Measurements from ENCODE around the gene GAB1.
A peak's percentile ranks its signal among the peaks of the same experiment; 100 is the strongest.
"Not testable (repeated sequence)": the region's sequence is repeated elsewhere in the genome, so short reads cannot be mapped to it uniquely, and the experiment has no call there.

GAB1 gene

GRCh38 chr4:143335979-143336780, 496 bp upstream of the GAB1 start:
- peak; percentile 82 for DNase-seq
- in situ Hi-C loops (cut with HindIII; ENCODE audit: low pct_ligation_motif_present, low pct_unique_long_range_greater_than_20kb, low sequenced_read_pairs): no loop called here

GRCh38 chr4:143337600-143338287, 1.1 kb downstream of the GAB1 start:
- DNase-seq: peak; percentile 59
- in situ Hi-C loops (cut with HindIII; ENCODE audit: low pct_ligation_motif_present, low pct_unique_long_range_greater_than_20kb, low sequenced_read_pairs): no loop called here

- in situ Hi-C loops (cut with HindIII; ENCODE audit: low pct_ligation_motif_present, low pct_unique_long_range_greater_than_20kb, low sequenced_read_pairs): no loop called here
- DNase-seq: no peak
Observed at GRCh38 chr4:143338313-143338712, 1.6 kb downstream of the GAB1 start.

GRCh38 chr4:143339497-143339896, 2.8 kb downstream of the GAB1 start:
- in situ Hi-C loops (cut with HindIII; ENCODE audit: low pct_ligation_motif_present, low pct_unique_long_range_greater_than_20kb, low sequenced_read_pairs): no loop called here
- no peak for DNase-seq

GRCh38 chr4:143341186-143341755, 4.6 kb downstream of the GAB1 start:
- in situ Hi-C loops (cut with HindIII; ENCODE audit: low pct_ligation_motif_present, low pct_unique_long_range_greater_than_20kb, low sequenced_read_pairs): no loop called here
- no peak for DNase-seq

GRCh38 chr4:143343276-143343831, 6.7 kb downstream of the GAB1 start:
- no peak for DNase-seq
- in situ Hi-C loops (cut with HindIII; ENCODE audit: low pct_ligation_motif_present, low pct_unique_long_range_greater_than_20kb, low sequenced_read_pairs): no loop called here

- no peak for DNase-seq
- in situ Hi-C loops (cut with HindIII; ENCODE audit: low pct_ligation_motif_present, low pct_unique_long_range_greater_than_20kb, low sequenced_read_pairs): no loop called here
Observed at GRCh38 chr4:143344041-143344440, 7.4 kb downstream of the GAB1 start.

GRCh38 chr4:143344774-143345173, 8.1 kb downstream of the GAB1 start:
- in situ Hi-C loops (cut with HindIII; ENCODE audit: low pct_ligation_motif_present, low pct_unique_long_range_greater_than_20kb, low sequenced_read_pairs): no loop called here
- no peak for DNase-seq

- in situ Hi-C loops (cut with HindIII; ENCODE audit: low pct_ligation_motif_present, low pct_unique_long_range_greater_than_20kb, low sequenced_read_pairs): no loop called here
- DNase-seq: no peak
Observed at GRCh38 chr4:143345356-143345755, 8.7 kb downstream of the GAB1 start.

- DNase-seq: no peak
- in situ Hi-C loops (cut with HindIII; ENCODE audit: low pct_ligation_motif_present, low pct_unique_long_range_greater_than_20kb, low sequenced_read_pairs): no loop called here
Observed at GRCh38 chr4:143346206-143346605, 9.5 kb downstream of the GAB1 start.

- DNase-seq: no peak
- in situ Hi-C loops (cut with HindIII; ENCODE audit: low pct_ligation_motif_present, low pct_unique_long_range_greater_than_20kb, low sequenced_read_pairs): no loop called here
Observed at GRCh38 chr4:143347484-143348111, 10.9 kb downstream of the GAB1 start.

GRCh38 chr4:143348233-143349077, 11.8 kb downstream of the GAB1 start:
- no peak for DNase-seq
- in situ Hi-C loops (cut with HindIII; ENCODE audit: low pct_ligation_motif_present, low pct_unique_long_range_greater_than_20kb, low sequenced_read_pairs): no loop called here

GRCh38 chr4:143349858-143350527, 13.3 kb downstream of the GAB1 start:
- DNase-seq; in situ Hi-C loops (cut with HindIII; ENCODE audit: low pct_ligation_motif_present, low pct_unique_long_range_greater_than_20kb, low sequenced_read_pairs): not testable (repeated sequence)

- in situ Hi-C loops (cut with HindIII; ENCODE audit: low pct_ligation_motif_present, low pct_unique_long_range_greater_than_20kb, low sequenced_read_pairs): no loop called here
- DNase-seq: no peak
Observed at GRCh38 chr4:143351149-143351691, 14.5 kb downstream of the GAB1 start.

- DNase-seq: no peak
- in situ Hi-C loops (cut with HindIII; ENCODE audit: low pct_ligation_motif_present, low pct_unique_long_range_greater_than_20kb, low sequenced_read_pairs): no loop called here
Observed at GRCh38 chr4:143351774-143352451, 15.2 kb downstream of the GAB1 start.

- in situ Hi-C loops (cut with HindIII; ENCODE audit: low pct_ligation_motif_present, low pct_unique_long_range_greater_than_20kb, low sequenced_read_pairs): no loop called here
- no peak for DNase-seq
Observed at GRCh38 chr4:143352720-143353119, 16.0 kb downstream of the GAB1 start.

GRCh38 chr4:143353797-143354196, 17.1 kb downstream of the GAB1 start:
- no peak for DNase-seq
- in situ Hi-C loops (cut with HindIII; ENCODE audit: low pct_ligation_motif_present, low pct_unique_long_range_greater_than_20kb, low sequenced_read_pairs): no loop called here
